ENCODE data around the gene CALU.

GRCh38 chr7:128735436-128735835 lies 3.7 kb upstream of the CALU start:
- TF ChIP-seq POLR2A (IDR thresholded peaks at IDR 0.05) (no peak), CTCF (IDR thresholded peaks at IDR 0.05) (no peak), POLR2AphosphoS5 (IDR thresholded peaks at IDR 0.05) (no peak)

Measured in stomach (tissue), 4 donors.